Amniotic epithelial cell (primary cell): Measurements from ENCODE around the gene TRIML1.

Experiments
- DNase-seq: peaks from one replicate; pipeline ENCODE4 v3.0.0-alpha.2; 2010; ENCODE audit warnings: low read depth

TRIML1 gene, protein sequence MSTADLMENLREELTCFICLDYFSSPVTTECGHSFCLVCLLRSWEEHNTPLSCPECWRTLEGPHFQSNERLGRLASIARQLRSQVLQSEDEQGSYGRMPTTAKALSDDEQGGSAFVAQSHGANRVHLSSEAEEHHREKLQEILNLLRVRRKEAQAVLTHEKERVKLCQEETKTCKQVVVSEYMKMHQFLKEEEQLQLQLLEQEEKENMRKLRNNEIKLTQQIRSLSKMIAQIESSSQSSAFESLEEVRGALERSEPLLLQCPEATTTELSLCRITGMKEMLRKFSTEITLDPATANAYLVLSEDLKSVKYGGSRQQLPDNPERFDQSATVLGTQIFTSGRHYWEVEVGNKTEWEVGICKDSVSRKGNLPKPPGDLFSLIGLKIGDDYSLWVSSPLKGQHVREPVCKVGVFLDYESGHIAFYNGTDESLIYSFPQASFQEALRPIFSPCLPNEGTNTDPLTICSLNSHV

DNA sequence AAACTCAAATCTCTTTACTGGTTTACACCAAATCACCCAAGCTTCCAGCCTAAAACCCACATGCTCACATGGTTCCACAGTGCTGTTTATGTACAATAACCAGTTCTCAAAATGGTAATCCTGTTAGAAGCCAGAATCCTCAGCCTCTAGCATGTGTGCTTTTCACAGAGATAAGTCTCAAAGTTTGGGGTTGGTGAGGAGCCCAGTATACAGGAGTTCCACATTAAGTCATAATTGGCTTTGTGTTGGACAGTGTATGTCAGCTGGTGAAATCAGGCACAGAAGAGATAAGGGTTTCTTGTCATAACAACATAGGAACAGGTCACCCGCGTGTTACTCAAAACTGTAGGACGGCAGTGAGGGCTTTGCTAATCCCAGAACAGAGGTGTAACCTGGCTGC, at the start of gene TRIML1:
TSS of gene TRIML1 (plus strand) at position 301 of the 400 bp plus-strand sequence. CDS start 118 bp downstream, outside the sequence.
- no peak for DNase-seq

DNA sequence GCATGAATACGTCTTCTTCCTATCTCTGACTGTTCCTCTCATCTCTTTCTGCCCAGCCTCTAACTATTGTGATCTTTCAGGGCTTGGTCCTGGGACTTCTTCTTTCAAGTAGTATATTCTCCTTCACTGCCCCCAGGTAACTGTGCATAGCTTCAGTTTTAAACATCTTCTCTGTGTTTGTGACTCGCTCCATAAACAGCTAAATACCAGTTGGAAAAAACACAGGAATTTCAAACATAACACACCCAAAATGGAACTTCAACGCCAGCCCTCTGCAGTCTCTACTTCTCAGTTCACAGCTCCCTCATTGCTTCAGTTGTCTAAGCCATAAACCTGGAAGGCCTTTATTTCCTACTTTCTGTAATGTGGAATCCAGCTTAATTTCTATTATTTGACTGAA, 46.4 kb upstream of the TRIML1 start:
- DNase-seq, result no peak

DNA sequence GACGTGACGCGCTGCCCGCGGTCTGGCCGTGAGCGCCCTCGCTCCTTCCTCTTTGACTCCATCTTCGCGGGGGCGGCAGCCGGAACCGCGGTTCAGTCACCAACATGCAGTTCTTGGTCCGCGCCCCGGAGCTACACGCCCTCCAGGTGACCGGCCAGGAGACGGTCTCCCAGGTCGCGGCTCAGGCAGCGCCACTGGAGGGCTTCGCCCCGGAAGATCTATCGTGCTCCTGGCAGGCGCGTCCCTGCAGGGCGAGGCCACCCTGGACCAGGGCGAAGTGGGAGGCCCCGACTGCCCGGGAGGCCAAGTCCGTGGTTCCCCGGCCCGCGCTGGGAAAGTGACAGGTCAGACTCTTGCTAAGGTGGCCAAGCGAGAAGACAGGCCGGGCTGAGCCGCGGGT, 32.8 kb upstream of the TRIML1 start:
- DNase-seq, result no peak

DNA sequence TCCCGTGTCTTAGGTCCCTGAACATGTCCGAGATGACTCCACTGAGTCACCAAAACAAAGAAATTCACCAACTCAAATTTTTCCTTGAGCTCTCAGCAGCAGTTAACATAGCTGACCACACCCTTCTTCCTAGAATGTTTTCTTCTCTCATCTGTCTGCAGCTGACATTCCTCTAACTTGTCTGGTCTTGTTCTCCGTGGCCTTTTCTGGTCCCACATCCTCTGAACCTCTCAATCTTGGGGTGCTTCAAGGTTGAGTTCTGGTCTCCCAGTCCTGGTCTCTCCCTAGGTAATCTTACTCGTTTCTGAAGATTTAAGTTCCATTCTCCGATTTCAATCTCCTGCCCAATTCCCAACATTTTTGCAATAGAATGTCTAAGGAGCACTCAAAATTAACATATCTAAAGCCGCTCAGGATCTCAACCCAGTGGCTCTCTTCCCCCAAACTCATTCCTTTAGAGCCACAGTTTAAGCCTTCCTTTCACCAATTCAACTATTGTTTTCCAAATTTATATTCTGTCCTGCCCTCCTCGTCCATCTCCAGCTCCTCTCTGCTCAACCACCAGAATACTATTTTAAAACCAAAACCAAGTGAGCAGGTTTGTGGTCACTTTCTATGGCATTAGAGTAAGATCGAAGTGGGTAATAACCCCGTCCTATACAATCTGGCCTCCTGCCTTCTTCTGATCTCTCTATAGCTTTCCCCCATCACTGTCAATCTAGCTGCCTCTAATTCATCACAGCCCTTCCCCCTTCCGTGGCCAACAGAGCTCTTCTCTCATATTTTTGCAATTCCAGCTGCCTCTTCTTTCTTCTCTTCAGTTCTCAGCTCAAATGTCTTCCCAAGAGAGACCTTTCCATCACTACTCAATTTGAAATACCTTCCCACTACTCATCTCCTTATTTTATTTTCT, 31.1 kb upstream of the TRIML1 start:
- DNase-seq, result no peak

DNA sequence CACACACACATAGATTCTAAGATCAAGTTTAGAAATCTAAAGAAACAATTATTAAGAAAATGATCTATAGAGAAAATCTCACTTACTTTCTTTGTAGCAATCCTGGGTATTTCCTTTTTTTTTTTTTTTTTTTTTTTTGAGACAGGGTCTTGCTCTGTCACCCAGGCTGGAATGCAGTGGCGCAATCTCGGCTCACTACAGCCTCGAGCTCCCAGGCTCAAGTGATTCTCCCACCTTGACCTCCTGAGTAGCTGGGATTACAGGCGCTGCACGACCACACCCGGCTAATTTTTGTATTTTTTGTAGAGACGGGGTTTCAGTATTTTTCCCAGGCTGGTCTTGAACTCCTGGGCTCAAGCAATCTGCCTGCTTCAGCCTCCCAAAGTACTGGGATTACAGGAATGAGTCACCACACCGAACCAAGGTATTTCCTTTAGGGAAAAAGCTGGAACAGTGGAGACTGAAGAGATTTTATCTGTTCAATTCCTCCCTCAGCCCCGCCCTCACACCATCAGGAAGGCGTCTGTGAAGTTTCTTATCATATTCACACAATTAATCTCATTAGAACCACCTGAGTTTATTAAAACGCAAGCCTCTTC, 30.0 kb upstream of the TRIML1 start, which contains the start of gene TRIML2:
TSS of gene TRIML2 (minus strand) at position 447 of the 599 bp plus-strand sequence. CDS start 4,235 bp downstream, outside the sequence.
- no peak for DNase-seq

DNA sequence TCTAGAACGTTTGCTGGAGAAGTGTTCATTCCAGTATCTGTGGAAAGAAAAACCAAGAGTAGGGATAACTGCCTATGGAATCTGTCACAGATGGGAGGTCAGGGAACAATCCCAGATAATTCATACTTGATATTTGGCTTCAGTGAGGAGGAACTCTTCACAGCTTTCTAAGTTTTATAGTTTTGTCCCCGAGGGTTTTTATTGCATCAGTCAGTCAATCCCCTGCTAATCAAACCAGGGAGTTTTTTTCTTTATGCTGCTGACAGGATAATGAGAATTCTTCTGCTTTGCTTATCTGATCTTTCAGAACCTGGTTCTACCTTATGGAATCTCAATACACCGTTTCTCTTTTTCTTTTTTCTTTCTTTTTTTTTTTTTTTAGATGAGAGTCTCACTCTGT, 29.2 kb upstream of the TRIML1 start:
- no peak for DNase-seq

DNA sequence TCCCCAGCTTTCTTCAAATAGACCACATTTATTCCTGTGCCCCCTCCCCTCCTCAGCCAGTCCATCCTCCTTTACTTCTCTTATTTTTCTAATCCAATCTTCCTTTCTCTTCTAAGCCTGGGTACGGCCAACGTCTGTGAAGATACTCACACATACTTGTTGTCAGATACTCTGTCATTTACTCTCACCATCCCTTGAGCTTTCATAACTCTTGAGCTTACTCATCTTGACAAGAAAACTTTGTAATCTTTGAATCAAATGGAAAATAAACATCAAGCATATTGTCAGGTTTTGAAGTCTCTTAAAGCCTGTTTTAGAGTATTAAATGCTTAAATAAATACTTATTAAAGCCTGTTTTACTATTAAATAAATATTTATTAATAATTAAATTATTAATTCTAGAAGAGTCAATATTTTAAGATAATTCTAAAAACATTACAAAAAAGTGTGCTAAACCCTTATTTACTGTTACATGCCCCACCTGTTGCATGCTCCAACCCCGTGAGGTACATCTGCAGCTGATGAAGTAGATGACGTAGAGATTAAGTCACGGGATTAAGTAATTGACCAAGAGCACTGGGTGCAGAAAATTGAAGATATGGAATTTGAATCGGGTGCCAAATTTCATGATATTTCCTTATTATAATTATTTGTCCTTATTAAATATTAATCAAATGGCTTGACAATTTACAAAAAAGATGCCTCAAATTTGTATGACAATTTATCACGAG, 28.3 kb upstream of the TRIML1 start:
- DNase-seq, result peak; percentile 13

DNA sequence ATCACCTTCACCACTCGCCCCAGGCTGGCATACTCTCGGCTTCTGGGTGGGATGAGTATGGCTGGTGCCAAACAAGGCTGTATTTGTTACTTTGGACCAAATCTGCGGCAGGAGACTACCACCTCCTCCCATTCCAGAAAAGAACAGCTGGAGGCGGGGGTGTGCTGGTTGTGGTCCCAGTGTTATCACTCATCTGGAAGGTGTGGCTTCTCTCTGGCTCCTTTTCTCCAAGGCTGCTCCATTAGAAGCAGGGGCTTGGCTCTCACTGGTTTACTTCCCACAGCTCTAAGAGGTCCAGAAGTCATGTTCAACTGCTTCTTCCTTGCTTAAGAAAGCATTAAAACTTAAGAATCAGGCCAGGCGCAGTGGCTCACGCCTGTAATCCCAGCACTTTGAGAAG, 27.3 kb upstream of the TRIML1 start:
- DNase-seq, result no peak

DNA sequence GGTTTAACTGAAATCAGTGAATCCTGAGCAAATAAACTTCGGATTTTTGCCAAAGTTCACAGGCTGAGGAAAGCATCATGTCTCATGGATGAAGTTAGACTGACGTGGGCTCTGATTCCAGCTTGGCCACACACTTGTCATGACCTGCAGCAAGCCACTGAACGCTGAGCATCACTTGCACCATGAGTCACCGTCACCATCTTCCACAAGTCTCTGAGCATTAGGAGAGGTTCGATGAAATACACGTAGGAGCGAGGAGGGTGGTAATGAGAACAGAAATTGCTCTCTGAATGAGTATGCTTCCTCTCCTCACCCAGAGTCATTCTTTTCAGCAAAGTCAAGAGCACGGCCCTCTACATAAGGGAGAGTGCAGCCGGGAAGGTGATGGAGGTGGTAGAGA, 26.1 kb upstream of the TRIML1 start:
- no peak for DNase-seq

DNA sequence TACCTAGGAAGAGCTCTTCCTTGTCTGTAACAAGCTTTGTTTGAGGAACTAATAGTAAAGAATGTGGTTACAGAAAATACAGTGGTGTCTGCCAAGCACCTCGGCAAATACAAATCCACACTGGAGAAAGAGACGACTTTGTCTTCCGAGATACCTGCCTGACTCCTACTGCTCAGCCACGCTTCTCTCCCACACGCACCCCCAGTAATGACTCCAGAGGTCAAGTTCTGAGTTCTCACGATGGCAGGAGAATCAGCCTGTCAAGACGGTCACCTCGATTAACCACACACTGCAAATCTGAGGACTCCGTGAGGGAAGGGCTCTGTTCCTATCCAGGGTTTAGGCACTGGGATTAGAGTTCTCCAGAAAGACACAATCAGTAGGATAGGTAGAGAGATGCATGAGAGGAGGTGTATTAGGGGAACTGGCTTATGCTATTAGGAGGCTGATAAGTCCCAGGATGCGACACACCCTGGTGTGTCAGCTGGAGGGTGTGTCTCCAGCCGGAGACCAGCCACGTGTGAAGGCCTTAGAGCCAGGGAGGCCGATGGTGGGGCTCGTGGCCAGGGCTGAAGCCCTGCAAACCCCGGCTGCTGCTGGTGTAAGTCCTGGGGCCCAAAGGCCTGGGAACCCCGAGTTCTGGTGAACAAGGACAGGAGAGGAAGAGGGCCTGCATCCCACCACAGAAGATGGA, 21.5 kb upstream of the TRIML1 start:
- DNase-seq, result no peak

DNA sequence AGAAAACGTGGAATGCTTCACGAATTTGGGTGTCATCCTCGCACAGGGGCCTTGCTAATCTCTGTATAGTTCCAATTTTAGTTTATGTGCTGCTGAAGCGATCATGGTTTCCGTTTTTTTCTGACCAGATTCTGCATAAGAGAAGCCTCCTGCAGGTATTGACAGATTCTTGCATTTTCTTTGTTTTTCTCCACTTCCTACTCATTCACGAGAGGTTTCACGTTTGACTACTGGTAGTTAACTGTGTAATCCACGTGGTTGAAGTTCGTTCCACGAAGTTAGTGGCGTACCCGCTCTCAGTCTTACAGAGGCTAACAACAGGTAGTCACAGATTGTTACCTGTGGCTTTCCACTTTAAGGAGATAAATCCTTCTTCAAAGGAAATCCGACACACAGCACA, 17.7 kb upstream of the TRIML1 start:
- no peak for DNase-seq

DNA sequence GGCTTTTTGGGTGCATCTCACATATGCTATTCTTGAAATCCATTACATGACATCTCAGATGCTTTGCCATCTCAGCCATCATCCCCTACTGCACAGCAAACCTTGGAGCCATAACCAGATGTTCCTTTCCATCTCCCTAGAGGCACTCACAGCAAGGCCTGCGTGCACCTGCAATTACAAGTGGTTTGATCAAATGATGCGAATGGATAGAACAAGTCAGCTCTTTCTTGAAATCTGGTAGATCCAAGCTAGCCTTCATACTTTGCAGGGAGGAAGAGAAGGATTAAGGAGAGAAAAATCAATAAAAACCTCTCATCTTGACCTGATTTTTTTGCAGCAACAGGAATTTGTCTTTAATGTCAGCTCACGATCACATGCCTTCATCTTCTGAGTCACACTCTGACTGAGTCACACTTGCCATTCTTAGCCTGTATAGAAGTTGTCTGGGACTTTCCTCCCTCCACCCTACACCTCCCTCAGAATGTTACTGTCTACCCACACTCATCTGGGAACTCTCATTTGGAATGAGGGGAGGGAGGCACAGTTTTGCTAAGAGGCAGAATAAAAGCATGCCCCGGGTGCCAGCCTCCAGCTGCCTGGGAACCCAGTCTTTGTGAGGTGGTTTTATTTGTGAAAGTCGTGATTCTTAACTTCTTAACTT, 11.9 kb upstream of the TRIML1 start:
- DNase-seq, result peak; percentile 46

DNA sequence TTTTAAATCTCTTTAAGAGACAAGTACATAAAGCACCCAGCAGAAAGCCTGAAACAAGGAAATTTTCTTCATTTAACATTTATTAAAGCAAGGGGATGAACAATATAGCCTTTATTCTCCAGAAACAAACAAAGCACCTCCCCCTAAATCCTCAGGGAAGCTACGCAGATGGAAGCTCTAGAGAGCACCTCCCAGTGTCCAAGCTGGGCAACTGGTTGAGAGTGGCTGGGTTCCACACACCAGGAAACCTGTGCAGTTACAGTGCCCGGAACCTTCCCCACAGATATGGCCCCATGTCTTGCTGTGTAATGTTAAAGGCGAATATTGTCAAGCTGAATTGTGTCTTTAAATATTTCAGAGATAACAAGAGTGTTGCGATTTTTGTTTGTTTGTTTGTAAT, 8.9 kb upstream of the TRIML1 start:
- DNase-seq, result no peak

DNA sequence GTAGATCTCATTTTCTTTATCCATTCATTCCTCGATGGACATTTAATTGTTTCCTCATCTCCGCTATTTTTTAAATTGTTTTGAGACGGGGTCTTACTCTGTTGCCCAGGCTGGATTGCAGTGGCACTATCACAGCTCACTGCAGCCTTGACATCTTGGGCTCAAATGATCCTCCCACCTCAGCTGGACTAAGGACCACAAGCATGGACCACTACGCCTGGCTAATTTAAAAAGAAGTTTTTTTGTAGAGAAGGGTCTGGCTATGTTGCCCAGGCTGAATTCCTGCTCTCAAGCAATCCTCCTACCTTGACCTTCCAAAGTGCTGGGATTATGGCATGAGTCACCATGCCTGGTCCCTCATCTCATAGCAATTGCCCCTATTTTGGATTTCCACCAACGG, 7.0 kb upstream of the TRIML1 start:
- no peak for DNase-seq

DNA sequence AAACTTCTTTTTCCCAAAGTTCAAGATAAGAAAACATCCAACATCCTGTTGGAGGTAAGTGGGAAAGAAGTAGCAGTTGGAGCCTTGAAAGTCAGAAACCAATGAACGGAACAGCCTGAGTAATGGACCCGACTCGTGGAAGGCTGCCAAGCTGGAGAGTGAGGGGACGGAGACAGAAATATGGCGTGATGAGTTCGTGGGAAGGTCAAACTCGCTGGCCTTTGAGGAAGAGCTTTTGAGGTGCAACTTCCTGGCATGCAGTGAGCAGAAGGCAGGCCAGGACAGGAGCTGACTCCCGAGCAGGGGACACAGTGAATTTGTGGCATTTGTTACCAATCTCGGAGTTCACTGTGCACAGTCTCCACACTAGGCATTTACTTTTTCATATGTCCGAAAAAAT, 1.0 kb upstream of the TRIML1 start:
- DNase-seq, result no peak

DNA sequence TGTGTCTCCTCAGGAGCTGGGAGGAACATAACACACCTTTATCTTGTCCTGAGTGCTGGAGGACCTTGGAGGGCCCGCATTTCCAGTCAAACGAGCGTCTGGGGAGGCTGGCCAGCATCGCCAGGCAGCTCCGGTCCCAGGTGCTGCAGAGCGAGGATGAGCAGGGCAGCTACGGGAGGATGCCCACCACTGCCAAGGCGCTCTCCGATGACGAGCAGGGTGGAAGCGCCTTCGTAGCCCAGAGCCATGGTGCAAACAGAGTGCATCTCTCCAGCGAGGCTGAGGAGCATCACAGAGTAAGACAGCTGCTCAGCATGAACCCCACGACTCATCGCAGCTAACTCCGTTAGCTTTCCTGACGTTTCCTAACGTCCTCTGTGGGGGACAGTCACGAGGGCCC, 430 bp downstream of the TRIML1 start:
- DNase-seq, result no peak

DNA sequence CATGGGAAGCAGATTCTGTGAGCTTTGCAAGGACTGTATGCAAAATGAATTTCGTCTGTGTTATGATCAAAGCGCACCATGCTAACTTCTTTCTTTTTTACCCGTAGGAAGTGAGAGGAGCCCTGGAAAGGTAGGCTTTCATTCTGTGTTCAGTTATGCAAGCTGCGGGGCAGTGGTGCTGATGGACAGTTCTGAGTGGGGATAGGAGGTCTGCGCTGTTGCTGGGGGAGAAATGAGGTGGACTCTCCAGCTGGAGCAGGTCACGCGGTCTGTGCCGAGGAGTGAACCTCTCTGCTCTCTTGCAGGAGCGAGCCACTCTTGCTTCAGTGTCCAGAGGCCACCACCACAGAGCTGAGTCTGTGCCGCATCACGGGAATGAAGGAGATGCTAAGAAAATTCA, 4.5 kb downstream of the TRIML1 start:
- DNase-seq, result no peak

DNA sequence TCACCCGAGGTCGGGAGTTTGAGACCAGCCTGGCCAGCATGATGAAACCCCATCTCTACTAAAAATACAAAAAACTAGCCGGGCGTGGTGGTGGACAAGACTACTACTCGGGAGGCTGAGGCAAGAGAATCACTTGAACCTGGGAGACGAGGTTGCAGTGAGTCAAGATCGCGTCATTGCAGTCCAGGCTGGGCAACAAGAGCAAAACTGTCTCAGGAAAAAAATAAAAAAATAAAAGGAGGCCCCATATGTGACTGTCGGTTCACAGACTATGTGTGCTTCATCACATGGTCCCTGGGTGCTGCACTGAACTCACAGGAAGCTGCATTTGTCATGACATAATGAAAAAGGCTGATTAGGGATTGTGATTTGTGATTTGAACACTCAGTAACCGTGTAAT, 6.4 kb downstream of the TRIML1 start:
- DNase-seq, result no peak

DNA sequence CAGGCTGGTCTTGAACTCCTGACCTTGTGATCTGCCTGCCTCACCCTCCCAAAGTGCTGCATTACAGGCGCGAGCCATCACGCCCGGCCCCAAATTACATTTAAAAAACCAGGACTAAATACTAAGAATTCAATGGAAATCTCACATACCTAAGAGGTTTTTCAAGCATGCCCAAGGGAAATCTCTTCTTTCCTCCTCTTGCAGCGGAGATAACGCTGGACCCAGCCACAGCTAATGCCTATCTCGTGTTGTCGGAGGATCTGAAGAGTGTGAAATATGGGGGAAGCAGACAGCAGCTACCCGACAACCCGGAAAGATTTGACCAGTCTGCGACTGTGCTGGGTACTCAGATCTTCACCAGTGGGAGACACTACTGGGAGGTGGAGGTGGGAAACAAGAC, 7.4 kb downstream of the TRIML1 start:
- no peak for DNase-seq

DNA sequence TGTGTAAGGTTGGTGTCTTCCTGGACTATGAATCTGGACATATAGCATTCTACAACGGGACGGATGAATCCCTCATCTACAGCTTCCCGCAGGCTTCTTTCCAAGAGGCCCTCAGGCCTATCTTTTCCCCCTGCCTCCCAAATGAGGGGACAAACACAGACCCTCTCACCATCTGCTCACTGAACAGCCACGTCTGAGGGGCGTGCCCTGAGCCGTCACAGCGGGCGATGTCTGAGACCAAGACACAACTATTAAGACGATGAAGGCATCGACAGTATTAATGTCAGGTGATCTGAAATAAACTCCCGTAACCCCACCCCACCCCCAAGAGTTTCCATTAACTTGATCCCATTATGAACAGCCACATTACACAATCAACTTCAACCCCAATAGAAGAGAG, 7.9 kb downstream of the TRIML1 start:
- DNase-seq, result no peak

DNA sequence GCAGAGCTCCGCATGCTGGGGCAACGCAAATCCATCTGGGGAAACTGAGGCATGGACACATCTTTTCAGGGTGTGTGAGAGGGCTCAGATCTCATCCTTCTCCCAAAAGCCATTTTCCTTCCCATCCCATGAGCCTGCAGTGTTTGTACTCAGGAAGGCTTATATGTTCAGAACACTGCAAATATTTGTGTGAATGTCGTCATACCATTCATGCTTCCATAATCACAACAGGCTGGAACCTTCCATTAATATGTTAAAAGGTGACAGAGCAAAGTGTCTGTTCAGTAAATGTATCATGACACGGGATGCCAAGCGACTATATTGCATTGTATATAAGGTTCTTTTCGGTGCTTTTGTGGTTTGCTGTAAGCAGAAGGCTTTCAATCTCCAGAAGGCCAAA, 8.5 kb downstream of the TRIML1 start:
- no peak for DNase-seq
